ENCODE results near the gene CENPT.
A peak's percentile ranks its signal among the peaks of the same experiment; 100 is the strongest.

DNA sequence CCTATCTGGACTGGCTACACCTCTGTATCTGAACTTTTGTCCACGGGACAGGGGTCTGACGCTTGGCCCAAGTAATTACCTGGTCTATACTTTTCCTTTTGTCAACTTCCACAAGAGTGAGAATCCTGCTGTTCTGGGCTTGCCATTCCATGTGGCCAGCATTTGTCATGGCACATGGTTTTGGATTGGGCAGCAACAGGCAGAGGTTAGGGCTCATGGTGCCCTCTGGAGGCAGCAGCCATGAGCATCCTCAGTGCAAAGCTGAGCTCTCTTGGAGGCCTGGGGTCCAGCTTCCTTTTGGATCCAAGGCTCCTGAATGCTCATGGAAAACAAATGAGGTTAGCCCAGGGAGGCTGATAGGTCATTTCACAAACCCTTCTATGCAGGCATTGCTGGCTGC, 17.8 kb upstream of the CENPT start:
- peak; percentile 61 for TF ChIP-seq CTCF (IDR thresholded peaks at IDR 0.05; ENCODE audit: borderline replicate concordance, extremely low read depth, low read length, poor library complexity, severe bottlenecking)
- TF ChIP-seq EZH2 (IDR thresholded peaks at IDR 0.05; ENCODE audit: borderline replicate concordance, low read depth, low read length, severe bottlenecking): no peak
